GM12878 (cell line): ENCODE results near the gene RAB11A. TPM values are rescaled to one million over a fixed set of nuclear protein-coding genes. Genes with fewer than 3 reads are reported as not detected.

Experiments
- ATAC-seq: fragments of 200-7000 bp; cut with Tn5 transposase; 3 replicates; pipeline ENCODE4 v1.9.1; 2020; ENCODE audit warnings: mild to moderate bottlenecking, moderate library complexity
- BruUV-seq: library from RNA; stranded (reverse); fragments of 400-500 nt; replicated peaks from 2 replicates; lab custom pipeline; 2021; lab: Mats Ljungman, UMichigan
- CTCF ChIA-PET: fragments of 300-600 bp; sonication (Branson Sonifier 250); formaldehyde crosslinking; extraction: SDS; loops from one replicate; lab custom pipeline; 2021; ENCODE audit warnings: inconsistent platforms; lab: Yijun Ruan, JAX
- POLR2A ChIA-PET: fragments of 350-600 bp; formaldehyde crosslinking; extraction: SDS; loops from one replicate; lab custom pipeline; 2021; ENCODE audit warnings: inconsistent platforms; lab: Charles Lee
- RAD21 ChIA-PET: fragments of 300-600 bp; sonication (Branson Sonifier 250); formaldehyde crosslinking; loops from one replicate; lab custom pipeline; 2023; ENCODE audit warnings: antibody characterized with exemption; ENCODE audit not compliant: unreplicated experiment; lab: Charles Lee
- SMC1A ChIA-PET: fragments of 300-600 bp; sonication (Branson Sonifier 250); formaldehyde crosslinking; loops from one replicate; lab custom pipeline; 2023; ENCODE audit not compliant: unreplicated experiment, uncharacterized antibody; lab: Charles Lee
- DNase-seq: peaks from one replicate; pipeline ENCODE4 v3.0.0-alpha.2; 2011; ENCODE audit warnings: low read depth, low spot score
- FAIRE-seq: peaks from 3 replicates; lab custom pipeline; 2011; peaks lifted over from hg19 to GRCh38; lab: Jason Lieb, UNC
- H2AFZ ChIP-seq: 2 replicates; pipeline ENCODE4 v1.6.0; 2011; ENCODE audit warnings: low read depth, low read length, control low read depth; ENCODE audit not compliant: control insufficient read depth
- H3K27ac ChIP-seq: 2 replicates; pipeline ENCODE4 v1.5.1; 2011; ENCODE audit warnings: control low read depth; ENCODE audit not compliant: control insufficient read depth, insufficient read depth
- H3K27me3 ChIP-seq, 2 experiments: replicated peaks in 1 of 2; 2 replicates each; pipeline versions ENCODE4 v1.6.0 to v1.6.1; 2011; ENCODE audit warnings: low read length in 1 of 2; ENCODE audit not compliant: control insufficient read depth in 2 of 2, insufficient read depth in 2 of 2
- H3K36me3 ChIP-seq, 2 experiments: 2 replicates each; pipeline ENCODE4 v1.5.1; 2011; ENCODE audit warnings: low read length in 1 of 2; ENCODE audit not compliant: control insufficient read depth in 2 of 2, insufficient read depth in 2 of 2
- H3K4me1 ChIP-seq: 2 replicates; pipeline ENCODE4 v1.6.1; 2011; ENCODE audit warnings: mild to moderate bottlenecking, low read length, moderate library complexity, mixed read lengths; ENCODE audit not compliant: control insufficient read depth, insufficient read depth
- H3K4me2 ChIP-seq: 2 replicates; pipeline ENCODE4 v1.6.0; 2011; ENCODE audit warnings: control low read depth; ENCODE audit not compliant: control insufficient read depth, insufficient read depth
- H3K4me3 ChIP-seq: fragments of 200-600 bp; sonication (generic); 2 replicates; pipeline ENCODE4 v1.5.1; 2016
- H3K79me2 ChIP-seq: 2 replicates; pipeline ENCODE4 v1.6.0; 2011; ENCODE audit warnings: low read length; ENCODE audit not compliant: control insufficient read depth, insufficient read depth
- H3K9ac ChIP-seq: 2 replicates; pipeline ENCODE4 v1.8.0; 2011; ENCODE audit warnings: low read length, control low read depth, mixed read lengths; ENCODE audit not compliant: control insufficient read depth, insufficient read depth
- H3K9me3 ChIP-seq: replicated peaks from 3 replicates; pipeline ENCODE4 v1.5.1; 2011; ENCODE audit warnings: mild to moderate bottlenecking, low read length; ENCODE audit not compliant: control insufficient read depth, insufficient read depth
- H4K20me1 ChIP-seq: 2 replicates; pipeline ENCODE4 v1.6.0; 2011; ENCODE audit not compliant: control insufficient read depth, insufficient read depth
- BACH1 ChIP-seq: fragments of 450-650 bp; IDR thresholded peaks from 2 replicates; pipeline ENCODE4 v1.6.1; 2017; ENCODE audit warnings: mild to moderate bottlenecking, borderline replicate concordance
- CBFB ChIP-seq: IDR thresholded peaks from 2 replicates; pipeline ENCODE4 v1.6.1; 2016; ENCODE audit warnings: antibody characterized with exemption, low read depth
- ESRRA ChIP-seq: IDR thresholded peaks from 2 replicates; pipeline ENCODE4 v1.6.1; 2012; ENCODE audit warnings: mild to moderate bottlenecking, low read length, improper control_type of control experiment
- MEF2B ChIP-seq: fragments of 450-650 bp; IDR thresholded peaks from 2 replicates; pipeline ENCODE4 v1.6.1; 2018; ENCODE audit warnings: mild to moderate bottlenecking, moderate library complexity; ENCODE audit not compliant: partially characterized antibody, poor library complexity, severe bottlenecking
- STAT3 ChIP-seq: IDR thresholded peaks from 2 replicates; pipeline ENCODE4 v1.6.1; 2011; ENCODE audit warnings: low read depth, low read length, improper control_type of control experiment
- WGBS: methylation state at CpG from one replicate; pipeline ENCODE4 v1.1.6; 2016; ENCODE audit warnings: low lambda C conversion rate; ENCODE audit not compliant: insufficient replicate concordance, insufficient coverage; ENCODE audit errors: missing lambda C conversion rate; 5-methylcytosine and 5-hydroxymethylcytosine counted together
- in situ Hi-C: fragments of 300-500 bp; cut with MboI; formaldehyde crosslinking; loops from 9 replicates; pipeline ENCODE4 v1.14.3; 2018; ENCODE audit warnings: mixed read lengths
- intact Hi-C: fragments of 100-400 bp; cut with micrococcal nuclease; formaldehyde crosslinking; loops from one replicate; pipeline ENCODE4 v1.14.2; 2022; ENCODE audit not compliant: unreplicated experiment
- polyA plus RNA-seq, 11 experiments: library from polyadenylated mRNA; depleted of rRNA in 4 of 11; unstranded in 6 of 11; stranded (reverse) in 5 of 11; fragments of >200 nt; fragmentation: Nextera tagmentation in 4 of 11; fragmentation: Illumina TruSeq in 1 of 11; extraction: Ambion mirVana in 4 of 11; extraction: Trizol in 1 of 11; gene quantifications; 1 replicate in 1 of 11; 2 replicates in 10 of 11; pipeline versions ENCODE4 v1.2.1 to v1.2.3, GENCODE V29; 2011 to 2016; ENCODE audit warnings: inconsistent platforms in 2 of 11, missing spikeins in 2 of 11, low read depth in 1 of 11
- total RNA-seq, 4 experiments: library from RNA; depleted of rRNA in 3 of 4; stranded (reverse); fragments of >200 nt in 3 of 4; fragmentation: Illumina TruSeq in 1 of 4; extraction: Trizol in 1 of 4; gene quantifications; 2 replicates each; pipeline versions ENCODE4 v1.2.1 to v1.2.3, GENCODE V29; 2013 to 2021
- TF ChIP-seq, protein P1 (sequence below): IDR thresholded peaks from 2 replicates; pipeline ENCODE4 v1.6.1; 2011; ENCODE audit warnings: borderline replicate concordance, low read depth, mild to moderate bottlenecking, moderate library complexity, low read length; ENCODE audit not compliant: insufficient read depth, poor library complexity, severe bottlenecking
- TF ChIP-seq, protein P2 (sequence below), 3 experiments: IDR thresholded peaks in 2 of 3; conservative IDR thresholded peaks in 1 of 3; 2 replicates each; pipeline ENCODE4 v1.5.1; 2011; ENCODE audit warnings: low read depth in 3 of 3, low read length in 3 of 3, mild to moderate bottlenecking in 3 of 3, control low read depth in 2 of 3, moderate library complexity in 2 of 3, inconsistent platforms in 1 of 3, mixed read lengths in 1 of 3; ENCODE audit not compliant: control insufficient read depth in 2 of 3, insufficient read depth in 1 of 3; ENCODE audit errors: extremely low read depth in 1 of 3
- TF ChIP-seq, protein P3 (sequence below): fragments of 450-650 bp; formaldehyde crosslinking; IDR thresholded peaks from 2 replicates; pipeline ENCODE4 v1.5.0; 2022; ENCODE audit warnings: mild to moderate bottlenecking, missing genetic modification characterization
- TF ChIP-seq, protein P4 (sequence below): fragments of 450-650 bp; IDR thresholded peaks from 2 replicates; pipeline ENCODE4 v1.6.1; 2016; ENCODE audit warnings: mild to moderate bottlenecking

Gene RAB11A
- total and polyA plus RNA-seq, 10 of the 15 experiments (the other 5 are each of a cell fraction or from before 2014, with no cell fraction given) = 128 to 387 (median 224) TPM

DNA sequence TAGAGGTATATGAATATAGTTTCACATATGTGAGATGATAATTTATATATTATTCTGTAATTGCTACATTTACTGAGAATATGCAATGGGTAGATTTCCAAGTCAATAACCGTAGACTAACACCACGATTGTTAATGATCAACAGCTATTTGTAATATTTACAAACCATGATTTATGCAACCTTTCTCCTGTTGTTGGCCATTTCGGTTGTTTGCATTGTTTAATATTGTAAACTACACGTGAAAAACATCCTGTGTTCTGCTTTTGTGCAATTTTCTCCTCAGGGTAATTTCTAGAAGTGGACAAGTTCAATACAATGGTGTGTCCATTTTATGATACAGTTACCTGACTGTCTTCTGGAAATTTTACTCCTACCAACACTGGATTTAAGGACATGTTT is 29.3 kb upstream of the RAB11A start (continued):
- TF ChIP-seq, protein P1, sequence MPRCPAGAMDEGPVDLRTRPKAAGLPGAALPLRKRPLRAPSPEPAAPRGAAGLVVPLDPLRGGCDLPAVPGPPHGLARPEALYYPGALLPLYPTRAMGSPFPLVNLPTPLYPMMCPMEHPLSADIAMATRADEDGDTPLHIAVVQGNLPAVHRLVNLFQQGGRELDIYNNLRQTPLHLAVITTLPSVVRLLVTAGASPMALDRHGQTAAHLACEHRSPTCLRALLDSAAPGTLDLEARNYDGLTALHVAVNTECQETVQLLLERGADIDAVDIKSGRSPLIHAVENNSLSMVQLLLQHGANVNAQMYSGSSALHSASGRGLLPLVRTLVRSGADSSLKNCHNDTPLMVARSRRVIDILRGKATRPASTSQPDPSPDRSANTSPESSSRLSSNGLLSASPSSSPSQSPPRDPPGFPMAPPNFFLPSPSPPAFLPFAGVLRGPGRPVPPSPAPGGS = no peak
- TF ChIP-seq STAT3 = no peak

DNA sequence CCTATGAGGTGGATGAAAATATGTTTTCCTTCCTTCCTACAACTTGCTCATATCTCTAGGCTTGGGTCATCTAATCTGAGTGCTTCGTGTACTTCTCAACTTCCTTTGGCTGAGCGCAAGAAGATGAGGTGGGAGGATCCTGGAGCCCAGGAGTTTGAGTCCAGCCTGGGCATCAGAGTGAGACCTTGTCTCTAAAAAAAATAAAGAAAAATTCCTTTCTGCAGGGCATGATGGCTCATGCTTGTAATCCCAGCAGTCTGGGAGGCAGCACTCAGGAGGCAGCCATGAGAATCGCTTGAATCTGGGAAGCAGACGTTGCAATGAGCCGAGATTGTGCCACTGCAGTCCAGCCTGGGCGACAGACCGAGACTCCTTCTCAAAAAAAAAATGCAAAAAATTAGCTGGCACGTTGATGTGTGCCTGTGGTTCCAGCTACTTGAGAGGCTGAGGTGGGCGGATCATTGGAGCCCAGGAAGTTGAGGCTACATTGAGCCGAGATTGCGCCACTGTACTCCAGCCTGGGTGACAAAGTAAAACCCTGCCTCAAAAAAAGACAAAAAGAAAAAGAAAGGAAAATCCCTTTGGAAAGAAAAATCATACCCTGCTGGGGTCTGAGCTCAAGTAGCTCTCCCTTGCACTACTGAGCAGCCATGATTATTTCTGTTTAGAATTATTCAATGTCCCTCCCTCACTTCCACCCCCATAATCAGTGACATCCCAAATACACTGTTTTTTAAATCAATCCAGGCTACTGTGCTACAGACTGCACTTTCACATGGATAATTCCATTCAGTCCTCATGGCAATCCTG is 28.0 kb upstream of the RAB11A start:
- WGBS = 41% methylated on average over 11 of the region's 11 CpGs
- Histone ChIP-seq H3K4me2 (no peak overlapping the region), H3K27ac (no peak overlapping the region), H3K36me3 (no peaks in the 10 kb centered on the region), H3K4me3 (no peak overlapping the region), H2AFZ (no peak overlapping the region), H3K9ac (no peak overlapping the region), H4K20me1 (no peaks in the 10 kb centered on the region), H3K27me3 (no peaks in the 10 kb centered on the region), H3K79me2 (no peaks in the 10 kb centered on the region), H3K4me1 (0 out of 2 replicates have a peak, but pooled peaks cover 3% of the 10 kb centered on the region), H3K9me3 (no peaks in the 10 kb centered on the region)
- no peak for FAIRE-seq
- CTCF ChIA-PET = interaction anchor here (0.6 to 2.8 kb wide), 3 partner anchors 8 to 158 kb away, joined by 3 to 18 read pairs (median 3); no protein-coding TSS in a partner anchor
- no peak for DNase-seq
- no peak for ATAC-seq
- intact Hi-C loops = no loop called here
- TF ChIP-seq CBFB = no peak
- no peak for TF ChIP-seq MEF2B
- TF ChIP-seq, protein P1 = no peak
- TF ChIP-seq, protein P2, sequence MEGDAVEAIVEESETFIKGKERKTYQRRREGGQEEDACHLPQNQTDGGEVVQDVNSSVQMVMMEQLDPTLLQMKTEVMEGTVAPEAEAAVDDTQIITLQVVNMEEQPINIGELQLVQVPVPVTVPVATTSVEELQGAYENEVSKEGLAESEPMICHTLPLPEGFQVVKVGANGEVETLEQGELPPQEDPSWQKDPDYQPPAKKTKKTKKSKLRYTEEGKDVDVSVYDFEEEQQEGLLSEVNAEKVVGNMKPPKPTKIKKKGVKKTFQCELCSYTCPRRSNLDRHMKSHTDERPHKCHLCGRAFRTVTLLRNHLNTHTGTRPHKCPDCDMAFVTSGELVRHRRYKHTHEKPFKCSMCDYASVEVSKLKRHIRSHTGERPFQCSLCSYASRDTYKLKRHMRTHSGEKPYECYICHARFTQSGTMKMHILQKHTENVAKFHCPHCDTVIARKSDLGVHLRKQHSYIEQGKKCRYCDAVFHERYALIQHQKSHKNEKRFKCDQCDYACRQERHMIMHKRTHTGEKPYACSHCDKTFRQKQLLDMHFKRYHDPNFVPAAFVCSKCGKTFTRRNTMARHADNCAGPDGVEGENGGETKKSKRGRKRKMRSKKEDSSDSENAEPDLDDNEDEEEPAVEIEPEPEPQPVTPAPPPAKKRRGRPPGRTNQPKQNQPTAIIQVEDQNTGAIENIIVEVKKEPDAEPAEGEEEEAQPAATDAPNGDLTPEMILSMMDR (IDR thresholded peaks at IDR 0.05 in 2 of 3, conservative IDR thresholded peaks at IDR 0.05 in 1 of 3; ENCODE audit: control insufficient read depth in 2 of 3, extremely low read depth in 1 of 3, insufficient read depth in 1 of 3, low read depth in 3 of 3, low read length in 3 of 3) = no peak
- TF ChIP-seq BACH1 = no peak
- TF ChIP-seq, protein P3, sequence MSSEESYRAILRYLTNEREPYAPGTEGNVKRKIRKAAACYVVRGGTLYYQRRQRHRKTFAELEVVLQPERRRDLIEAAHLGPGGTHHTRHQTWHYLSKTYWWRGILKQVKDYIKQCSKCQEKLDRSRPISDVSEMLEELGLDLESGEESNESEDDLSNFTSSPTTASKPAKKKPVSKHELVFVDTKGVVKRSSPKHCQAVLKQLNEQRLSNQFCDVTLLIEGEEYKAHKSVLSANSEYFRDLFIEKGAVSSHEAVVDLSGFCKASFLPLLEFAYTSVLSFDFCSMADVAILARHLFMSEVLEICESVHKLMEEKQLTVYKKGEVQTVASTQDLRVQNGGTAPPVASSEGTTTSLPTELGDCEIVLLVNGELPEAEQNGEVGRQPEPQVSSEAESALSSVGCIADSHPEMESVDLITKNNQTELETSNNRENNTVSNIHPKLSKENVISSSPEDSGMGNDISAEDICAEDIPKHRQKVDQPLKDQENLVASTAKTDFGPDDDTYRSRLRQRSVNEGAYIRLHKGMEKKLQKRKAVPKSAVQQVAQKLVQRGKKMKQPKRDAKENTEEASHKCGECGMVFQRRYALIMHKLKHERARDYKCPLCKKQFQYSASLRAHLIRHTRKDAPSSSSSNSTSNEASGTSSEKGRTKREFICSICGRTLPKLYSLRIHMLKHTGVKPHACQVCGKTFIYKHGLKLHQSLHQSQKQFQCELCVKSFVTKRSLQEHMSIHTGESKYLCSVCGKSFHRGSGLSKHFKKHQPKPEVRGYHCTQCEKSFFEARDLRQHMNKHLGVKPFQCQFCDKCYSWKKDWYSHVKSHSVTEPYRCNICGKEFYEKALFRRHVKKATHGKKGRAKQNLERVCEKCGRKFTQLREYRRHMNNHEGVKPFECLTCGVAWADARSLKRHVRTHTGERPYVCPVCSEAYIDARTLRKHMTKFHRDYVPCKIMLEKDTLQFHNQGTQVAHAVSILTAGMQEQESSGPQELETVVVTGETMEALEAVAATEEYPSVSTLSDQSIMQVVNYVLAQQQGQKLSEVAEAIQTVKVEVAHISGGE = no peak
- TF ChIP-seq, protein P4, sequence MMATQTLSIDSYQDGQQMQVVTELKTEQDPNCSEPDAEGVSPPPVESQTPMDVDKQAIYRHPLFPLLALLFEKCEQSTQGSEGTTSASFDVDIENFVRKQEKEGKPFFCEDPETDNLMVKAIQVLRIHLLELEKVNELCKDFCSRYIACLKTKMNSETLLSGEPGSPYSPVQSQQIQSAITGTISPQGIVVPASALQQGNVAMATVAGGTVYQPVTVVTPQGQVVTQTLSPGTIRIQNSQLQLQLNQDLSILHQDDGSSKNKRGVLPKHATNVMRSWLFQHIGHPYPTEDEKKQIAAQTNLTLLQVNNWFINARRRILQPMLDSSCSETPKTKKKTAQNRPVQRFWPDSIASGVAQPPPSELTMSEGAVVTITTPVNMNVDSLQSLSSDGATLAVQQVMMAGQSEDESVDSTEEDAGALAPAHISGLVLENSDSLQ = no peak
- TF ChIP-seq ESRRA = no peak
- SMC1A ChIA-PET = interaction anchor here (1.0 to 2.1 kb wide), 5 partner anchors 11 to 207 kb away, joined by 3 to 9 read pairs (median 4); no protein-coding TSS in a partner anchor
- in situ Hi-C loops = no loop called here
- RAD21 ChIA-PET = no interaction called here
- POLR2A ChIA-PET = interaction anchor here (0.6 to 2.7 kb wide), 5 partner anchors 10 to 260 kb away, joined by 3 to 8 read pairs (median 3); no protein-coding TSS in a partner anchor
- BruUV-seq = no TSS peak
